ENCODE data around the gene SNAI3.

SNAI3 gene

GRCh38 chr16:88705801-88706228 is 19.5 kb upstream of the SNAI3 start:
- peak; percentile 36 for DNase-seq (ENCODE audit: low spot score)

GRCh38 chr16:88705076-88705684 is 18.9 kb upstream of the SNAI3 start:
- DNase-seq (ENCODE audit: low spot score) = no peak

GRCh38 chr16:88703486-88704309 is 17.4 kb upstream of the SNAI3 start:
- no peak for DNase-seq (ENCODE audit: low spot score)

- DNase-seq (ENCODE audit: low spot score) = no peak
Observed at GRCh38 chr16:88702371-88703210, 16.3 kb upstream of the SNAI3 start.

GRCh38 chr16:88701581-88702370 is 15.5 kb upstream of the SNAI3 start:
- no peak for DNase-seq (ENCODE audit: low spot score)

GRCh38 chr16:88700636-88701482 is 14.6 kb upstream of the SNAI3 start:
- no peak for DNase-seq (ENCODE audit: low spot score)

- DNase-seq (ENCODE audit: low spot score) = no peak
Observed at GRCh38 chr16:88700322-88700635, 14.0 kb upstream of the SNAI3 start.

- DNase-seq (ENCODE audit: low spot score) = no peak
Observed at GRCh38 chr16:88699180-88699579, 12.9 kb upstream of the SNAI3 start.

- DNase-seq (ENCODE audit: low spot score) = no peak
Observed at GRCh38 chr16:88698646-88699045, 12.3 kb upstream of the SNAI3 start.

GRCh38 chr16:88697831-88698615 is 11.7 kb upstream of the SNAI3 start:
- no peak for DNase-seq (ENCODE audit: low spot score)

- no peak for DNase-seq (ENCODE audit: low spot score)
Observed at GRCh38 chr16:88697116-88697830, 11.0 kb upstream of the SNAI3 start.

GRCh38 chr16:88696441-88696840 is 10.1 kb upstream of the SNAI3 start:
- DNase-seq (ENCODE audit: low spot score) = no peak

- DNase-seq (ENCODE audit: low spot score) = no peak
Observed at GRCh38 chr16:88695753-88696152, 9.4 kb upstream of the SNAI3 start.

GRCh38 chr16:88695218-88695617 is 8.9 kb upstream of the SNAI3 start:
- no peak for DNase-seq (ENCODE audit: low spot score)

GRCh38 chr16:88694221-88695087 is 8.1 kb upstream of the SNAI3 start:
- no peak for DNase-seq (ENCODE audit: low spot score)

GRCh38 chr16:88693420-88694177 is 7.3 kb upstream of the SNAI3 start:
- DNase-seq (ENCODE audit: low spot score) = no peak

GRCh38 chr16:88692861-88693260 is 6.6 kb upstream of the SNAI3 start:
- no peak for DNase-seq (ENCODE audit: low spot score)

All from hematopoietic multipotent progenitor cell treated with erythropoietin and hydrocortisone succinate and interleukin-3 and kit ligand, for 15 days (in vitro differentiated cells).